Measurements from ENCODE around the gene PILRB.
"Not testable (repeated sequence)": the region's sequence is repeated elsewhere in the genome, so short reads cannot be mapped to it uniquely, and the experiment has no call there.

The PILRB gene

GRCh38 chr7:100353685-100354330 is 4.1 kb upstream of the PILRB start:
- DNase-seq (ENCODE audit: low read depth in 2 of 2, low spot score in 1 of 2): peak in 1 of 2 donors; percentile 56

- DNase-seq (ENCODE audit: low read depth in 2 of 2, low spot score in 1 of 2): no peak
Measured at GRCh38 chr7:100356416-100357068, 1.4 kb upstream of the PILRB start.

GRCh38 chr7:100357131-100357561 is 771 bp upstream of the PILRB start:
- DNase-seq (ENCODE audit: low read depth in 2 of 2, low spot score in 1 of 2): no peak

- DNase-seq (ENCODE audit: low read depth in 2 of 2, low spot score in 1 of 2): no peak
Measured at GRCh38 chr7:100358857-100359212, 918 bp downstream of the PILRB start.

GRCh38 chr7:100360135-100360854 is 2.4 kb downstream of the PILRB start:
- DNase-seq (ENCODE audit: low read depth in 2 of 2, low spot score in 1 of 2): no peak

GRCh38 chr7:100363098-100363497 is 5.2 kb downstream of the PILRB start:
- DNase-seq (ENCODE audit: low read depth in 2 of 2, low spot score in 1 of 2): no peak

GRCh38 chr7:100363797-100364196 is 5.9 kb downstream of the PILRB start:
- not testable (repeated sequence) for DNase-seq (ENCODE audit: low read depth in 2 of 2, low spot score in 1 of 2)

- no peak for DNase-seq (ENCODE audit: low read depth in 2 of 2, low spot score in 1 of 2)
Measured at GRCh38 chr7:100364480-100364879, 6.6 kb downstream of the PILRB start.

- not testable (repeated sequence) for DNase-seq (ENCODE audit: low read depth in 2 of 2, low spot score in 1 of 2)
Measured at GRCh38 chr7:100365998-100366367, 8.1 kb downstream of the PILRB start.

- DNase-seq (ENCODE audit: low read depth in 2 of 2, low spot score in 1 of 2): no peak
Measured at GRCh38 chr7:100366411-100367250, 8.7 kb downstream of the PILRB start.

- no peak for DNase-seq (ENCODE audit: low read depth in 2 of 2, low spot score in 1 of 2)
Measured at GRCh38 chr7:100367251-100367620, 9.3 kb downstream of the PILRB start.

- DNase-seq (ENCODE audit: low read depth in 2 of 2, low spot score in 1 of 2): no peak
Measured at GRCh38 chr7:100367676-100368613, 10.0 kb downstream of the PILRB start.

- peak in 1 of 2 donors; percentile 20 for DNase-seq (ENCODE audit: low read depth in 2 of 2, low spot score in 1 of 2)
Measured at GRCh38 chr7:100369105-100369504, 11.2 kb downstream of the PILRB start.

GRCh38 chr7:100370303-100370702 is 12.4 kb downstream of the PILRB start:
- DNase-seq (ENCODE audit: low read depth in 2 of 2, low spot score in 1 of 2): no peak

- no peak for DNase-seq (ENCODE audit: low read depth in 2 of 2, low spot score in 1 of 2)
Measured at GRCh38 chr7:100370746-100371145, 12.8 kb downstream of the PILRB start.

GRCh38 chr7:100371561-100372171 is 13.7 kb downstream of the PILRB start:
- no peak for DNase-seq (ENCODE audit: low read depth in 2 of 2, low spot score in 1 of 2)

- DNase-seq (ENCODE audit: low read depth in 2 of 2, low spot score in 1 of 2): no peak
Measured at GRCh38 chr7:100372256-100372655, 14.3 kb downstream of the PILRB start.

- DNase-seq (ENCODE audit: low read depth in 2 of 2, low spot score in 1 of 2): no peak
Measured at GRCh38 chr7:100372694-100373093, 14.8 kb downstream of the PILRB start.

- DNase-seq (ENCODE audit: low read depth in 2 of 2, low spot score in 1 of 2): no peak
Measured at GRCh38 chr7:100373261-100373831, 15.4 kb downstream of the PILRB start, which contains the start of gene PILRA. PILRA (plus strand) TSS chr7:100373487; CDS start chr7:100373657, 170 bp downstream.
